DND-41 (cell line): ENCODE measurements around the gene ELMO3.

Source experiments
- ATAC-seq: fragments of 200-7000 bp; cut with Tn5 transposase; 3 replicates; pipeline ENCODE4 v1.9.1; 2021; ENCODE audit warnings: low read depth; ENCODE audit not compliant: insufficient read depth
- DNase-seq: peaks from one replicate; pipeline ENCODE4 v3.0.0-alpha.2; 2020
- H2AFZ ChIP-seq: 2 replicates; pipeline ENCODE4 v1.6.0; 2012; ENCODE audit warnings: low read depth, low read length
- H3K27ac ChIP-seq: 2 replicates; pipeline ENCODE4 v1.5.1; 2012; ENCODE audit warnings: low read length, inconsistent platforms
- H3K27me3 ChIP-seq: fragments of 200-600 bp; sonication (generic); 2 replicates; pipeline ENCODE4 v1.6.0; 2012; ENCODE audit warnings: low read length, mild to moderate bottlenecking, inconsistent platforms; ENCODE audit not compliant: insufficient read depth, poor library complexity
- H3K36me3 ChIP-seq: 2 replicates; pipeline ENCODE4 v1.5.1; 2012; ENCODE audit warnings: low read length, inconsistent platforms; ENCODE audit not compliant: insufficient read depth
- H3K4me1 ChIP-seq: 2 replicates; pipeline ENCODE4 v1.5.1; 2012; ENCODE audit warnings: mild to moderate bottlenecking, low read length; ENCODE audit not compliant: insufficient read depth
- H3K4me2 ChIP-seq: 2 replicates; pipeline ENCODE4 v1.6.0; 2012; ENCODE audit warnings: mild to moderate bottlenecking, moderate library complexity, low read length, inconsistent platforms; ENCODE audit not compliant: insufficient read depth
- H3K4me3 ChIP-seq, 2 experiments: fragments of 200-600 bp in 1 of 2; shearing (Covaris generic) in 1 of 2; 2 replicates each; pipeline ENCODE4 v1.5.1; 2012 to 2016; ENCODE audit warnings: inconsistent platforms in 2 of 2, low read length in 2 of 2, mild to moderate bottlenecking in 2 of 2, low read depth in 1 of 2, moderate library complexity in 1 of 2
- H3K79me2 ChIP-seq: 2 replicates; pipeline ENCODE4 v1.6.0; 2012; ENCODE audit warnings: low read length, inconsistent platforms; ENCODE audit not compliant: insufficient read depth
- H3K9ac ChIP-seq: 2 replicates; pipeline ENCODE4 v1.6.0; 2012; ENCODE audit warnings: low read depth, mild to moderate bottlenecking, inconsistent platforms, low read length, moderate library complexity
- H3K9me3 ChIP-seq: 2 replicates; pipeline ENCODE4 v1.5.1; 2012; ENCODE audit warnings: low read length, moderate library complexity, mild to moderate bottlenecking, inconsistent platforms; ENCODE audit not compliant: insufficient read depth, severe bottlenecking
- H4K20me1 ChIP-seq: 2 replicates; pipeline ENCODE4 v1.6.0; 2012; ENCODE audit warnings: low read length; ENCODE audit not compliant: insufficient read depth
- CTCF ChIP-seq: IDR thresholded peaks from 2 replicates; pipeline ENCODE4 v1.5.1; 2012; ENCODE audit warnings: borderline replicate concordance, low read length, moderate library complexity, mild to moderate bottlenecking; ENCODE audit not compliant: poor library complexity, severe bottlenecking; ENCODE audit errors: extremely low read depth
- EZH2 ChIP-seq: IDR thresholded peaks from 3 replicates; pipeline ENCODE4 v1.6.1; 2012; ENCODE audit warnings: borderline replicate concordance, low read depth, mild to moderate bottlenecking, moderate library complexity, low read length, inconsistent platforms; ENCODE audit not compliant: severe bottlenecking

ELMO3 gene

DNA sequence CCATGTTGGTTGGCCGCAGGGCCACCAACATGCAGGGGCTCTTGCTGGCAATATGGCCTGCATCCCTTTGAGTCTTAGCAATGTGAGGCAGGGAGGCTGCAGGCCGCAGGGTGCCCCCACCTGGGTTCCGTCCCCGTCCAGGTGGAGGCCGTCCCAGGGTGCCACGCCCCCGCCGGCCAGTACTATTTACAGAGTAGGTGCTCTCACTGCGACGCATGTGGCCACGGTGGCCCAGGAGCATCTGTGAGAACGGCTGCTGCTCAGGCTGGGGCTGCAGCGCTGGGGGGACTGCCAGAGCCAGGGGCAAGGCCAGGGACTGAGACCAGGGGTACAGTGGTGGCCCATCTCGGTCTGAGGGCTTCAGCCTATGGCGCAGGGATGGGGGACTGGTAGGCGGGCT, 18.8 kb upstream of the ELMO3 start:
- no peaks in the 10 kb centered on the region for H3K27me3 ChIP-seq
- H3K27ac ChIP-seq = no peak overlapping the region
- peaks cover 14% of the 10 kb centered on the region for H4K20me1 ChIP-seq
- peaks cover 44% of the 10 kb centered on the region for H3K4me1 ChIP-seq
- H3K36me3 ChIP-seq = no peaks in the 10 kb centered on the region
- no peak overlapping the region for H3K4me2 ChIP-seq
- no peak overlapping the region for H2AFZ ChIP-seq
- TF ChIP-seq EZH2 (no peak), CTCF (no peak)
- no peak overlapping the region for H3K9ac ChIP-seq
- H3K9me3 ChIP-seq = no peaks in the 10 kb centered on the region
- peaks cover 28% of the 10 kb centered on the region for H3K79me2 ChIP-seq
- DNase-seq (no peak), ATAC-seq (no peak)
- no peak overlapping the region for H3K4me3 ChIP-seq

GRCh38 chr16:67181346-67181745, 17.6 kb upstream of the ELMO3 start:
- no peaks in the 10 kb centered on the region for H3K36me3 ChIP-seq
- H3K9me3 ChIP-seq = no peaks in the 10 kb centered on the region
- H4K20me1 ChIP-seq = peaks cover 14% of the 10 kb centered on the region
- TF ChIP-seq EZH2 (no peak), CTCF (no peak)
- no peak overlapping the region for H3K4me3 ChIP-seq
- no peak overlapping the region for H2AFZ ChIP-seq
- H3K27ac ChIP-seq = no peak overlapping the region
- peaks cover 53% of the 10 kb centered on the region for H3K4me1 ChIP-seq
- H3K4me2 ChIP-seq = peak overlapping the region; percentile 45; the same call in 1 of the 2 replicates
- H3K9ac ChIP-seq = peak overlapping the region; percentile 20; the same call in 1 of the 2 replicates
- no peak for DNase-seq
- peaks cover 28% of the 10 kb centered on the region for H3K79me2 ChIP-seq
- no peak for ATAC-seq
- no peaks in the 10 kb centered on the region for H3K27me3 ChIP-seq

DNA sequence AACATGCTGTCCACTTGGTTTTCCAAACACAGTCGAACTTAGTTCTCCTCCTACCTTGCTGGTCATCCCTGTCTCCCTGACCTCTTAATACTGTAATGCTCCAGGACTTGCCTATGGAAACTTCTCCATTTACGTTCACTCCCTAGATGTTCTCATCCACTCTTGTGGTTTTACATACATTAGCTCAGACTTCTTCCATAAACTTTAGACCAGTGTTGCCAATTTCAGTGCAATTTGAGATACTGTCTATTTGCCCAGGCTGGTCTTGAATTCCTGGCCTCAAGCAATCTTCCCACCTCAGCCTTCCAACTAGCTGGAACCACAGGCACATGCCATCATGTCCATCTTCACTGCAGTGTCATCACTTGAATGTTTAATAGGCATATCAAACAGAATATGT, 16.6 kb upstream of the ELMO3 start:
- Histone ChIP-seq H3K9ac (peak overlapping the region; percentile 69), H3K36me3 (no peaks in the 10 kb centered on the region), H3K4me2 (peak overlapping the region; percentile 99), H4K20me1 (peaks cover 14% of the 10 kb centered on the region), H3K27me3 (no peaks in the 10 kb centered on the region), H3K9me3 (no peaks in the 10 kb centered on the region), H3K27ac (peak overlapping the region; percentile 38; the same call in 1 of the 2 replicates), H3K4me3 (peak overlapping the region; percentile 41 to 87; a peak in 3 of 4 replicates), H3K4me1 (peaks cover 53% of the 10 kb centered on the region), H3K79me2 (peaks cover 28% of the 10 kb centered on the region), H2AFZ (no peak overlapping the region)
- no peak for ATAC-seq
- no peak for TF ChIP-seq CTCF
- TF ChIP-seq EZH2 = no peak
- no peak for DNase-seq

DNA sequence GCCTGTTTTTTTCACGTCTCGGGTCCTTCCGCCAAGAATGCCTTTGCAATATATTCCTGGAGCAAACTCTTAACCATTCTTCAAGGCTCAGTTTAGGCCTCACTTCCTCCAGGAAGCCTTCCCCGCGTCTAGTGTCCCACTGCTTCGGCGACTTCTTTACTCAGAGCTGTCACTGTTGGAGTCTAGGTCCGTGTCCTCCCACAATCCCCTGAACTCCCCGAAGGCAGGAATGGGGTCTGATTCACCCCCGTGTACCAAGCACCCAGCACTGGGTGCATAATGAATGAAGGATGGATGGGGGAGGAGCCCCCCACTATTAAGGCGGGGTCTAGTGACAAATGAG, 15.7 kb upstream of the ELMO3 start:
- peak overlapping the region; percentile 41 to 87; a peak in 3 of 4 replicates for H3K4me3 ChIP-seq
- H3K27ac ChIP-seq = peak overlapping the region; percentile 82
- H4K20me1 ChIP-seq = peaks cover 14% of the 10 kb centered on the region
- peak overlapping the region; percentile 69 for H3K9ac ChIP-seq
- no peaks in the 10 kb centered on the region for H3K9me3 ChIP-seq
- no peak for TF ChIP-seq CTCF
- no peak for TF ChIP-seq EZH2
- H2AFZ ChIP-seq = peak overlapping the region; percentile 87
- H3K4me2 ChIP-seq = peak overlapping the region; percentile 99
- peaks cover 28% of the 10 kb centered on the region for H3K79me2 ChIP-seq
- no peak for DNase-seq
- H3K36me3 ChIP-seq = no peaks in the 10 kb centered on the region
- ATAC-seq = no peak
- H3K4me1 ChIP-seq = peaks cover 53% of the 10 kb centered on the region
- H3K27me3 ChIP-seq = no peaks in the 10 kb centered on the region
